Peyer's patch (tissue), 4 donors: ENCODE measurements around the gene ARHGEF7. TPM values are rescaled to one million over a fixed set of nuclear protein-coding genes. Genes with fewer than 3 reads are reported as not detected.

Experiments used
- DNase-seq, 3 donors: peaks; one replicate each; pipeline ENCODE4 v3.0.0-alpha.2; 2017 to 2019
- H3K27ac ChIP-seq, 4 donors: fragments of 200-600 bp; sonication (generic); one replicate each; pipeline ENCODE4 v1.5.1; 2016 to 2019
- H3K27me3 ChIP-seq, 2 donors: fragments of 200-600 bp; sonication (generic); one replicate each; pipeline ENCODE4 v1.5.1; 2019
- H3K36me3 ChIP-seq, 3 donors: fragments of 200-600 bp; sonication (generic); one replicate each; pipeline ENCODE4 v1.5.1; 2016 to 2019
- H3K4me1 ChIP-seq, 4 donors: fragments of 200-600 bp; sonication (generic); one replicate each; pipeline ENCODE4 v1.5.1; 2016 to 2019
- H3K4me3 ChIP-seq, 4 donors: fragments of 200-600 bp; sonication (generic); 1 replicate in 3 of 4; 2 replicates in 1 of 4; pipeline ENCODE4 v1.5.1; 2016 to 2019; ENCODE audit warnings: mild to moderate bottlenecking in 1 of 4
- H3K9me3 ChIP-seq, 4 donors: fragments of 200-600 bp; sonication (generic); one replicate each; pipeline ENCODE4 v1.5.1; 2016 to 2019; ENCODE audit warnings: mild to moderate bottlenecking in 1 of 4
- POLR2A ChIP-seq, 2 donors: fragments of 450-650 bp; IDR thresholded peaks; one replicate each; pipeline ENCODE4 v1.5.1; 2017; ENCODE audit warnings: antibody characterized with exemption in 2 of 2, mild to moderate bottlenecking in 2 of 2, moderate library complexity in 2 of 2
- total RNA-seq, 4 donors: library from RNA; depleted of rRNA; stranded (reverse); fragments of >200 nt; gene quantifications; one replicate each; pipeline ENCODE4 v1.1.0, GENCODE V29; 2016
- TF ChIP-seq, protein P1 (sequence below), 6 experiments: fragments of 450-650 bp in 4 of 6; fragments of 200-600 bp in 2 of 6; sonication (generic) in 1 of 6; IDR thresholded peaks; one replicate each; pipeline ENCODE4 v1.5.1; 2017 to 2019; ENCODE audit warnings: antibody characterized with exemption in 6 of 6, mild to moderate bottlenecking in 3 of 6, moderate library complexity in 1 of 6

The ARHGEF7 gene
- total RNA-seq, 4 donors from 2014 or later = 58.1 to 117 (median 95.5) TPM

- H3K27me3 ChIP-seq = no peaks in the 10 kb centered on the region
- H3K9me3 ChIP-seq = peaks cover 0 to 4% (median 0%) of the 10 kb centered on the region in 4 donors
- TF ChIP-seq, protein P1, sequence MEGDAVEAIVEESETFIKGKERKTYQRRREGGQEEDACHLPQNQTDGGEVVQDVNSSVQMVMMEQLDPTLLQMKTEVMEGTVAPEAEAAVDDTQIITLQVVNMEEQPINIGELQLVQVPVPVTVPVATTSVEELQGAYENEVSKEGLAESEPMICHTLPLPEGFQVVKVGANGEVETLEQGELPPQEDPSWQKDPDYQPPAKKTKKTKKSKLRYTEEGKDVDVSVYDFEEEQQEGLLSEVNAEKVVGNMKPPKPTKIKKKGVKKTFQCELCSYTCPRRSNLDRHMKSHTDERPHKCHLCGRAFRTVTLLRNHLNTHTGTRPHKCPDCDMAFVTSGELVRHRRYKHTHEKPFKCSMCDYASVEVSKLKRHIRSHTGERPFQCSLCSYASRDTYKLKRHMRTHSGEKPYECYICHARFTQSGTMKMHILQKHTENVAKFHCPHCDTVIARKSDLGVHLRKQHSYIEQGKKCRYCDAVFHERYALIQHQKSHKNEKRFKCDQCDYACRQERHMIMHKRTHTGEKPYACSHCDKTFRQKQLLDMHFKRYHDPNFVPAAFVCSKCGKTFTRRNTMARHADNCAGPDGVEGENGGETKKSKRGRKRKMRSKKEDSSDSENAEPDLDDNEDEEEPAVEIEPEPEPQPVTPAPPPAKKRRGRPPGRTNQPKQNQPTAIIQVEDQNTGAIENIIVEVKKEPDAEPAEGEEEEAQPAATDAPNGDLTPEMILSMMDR (IDR thresholded peaks at IDR 0.05) = no peak
- TF ChIP-seq POLR2A (IDR thresholded peaks at IDR 0.05) = no peak
- no peaks in the 10 kb centered on the region for H3K36me3 ChIP-seq
- peak in 1 of 3 donors; percentile 34 for DNase-seq
- H3K27ac ChIP-seq = no peak overlapping the region
- no peak overlapping the region for H3K4me3 ChIP-seq
- no peaks in the 10 kb centered on the region for H3K4me1 ChIP-seq
Observed at GRCh38 chr13:111315347-111315995, 200.4 kb downstream of the ARHGEF7 start.

DNA sequence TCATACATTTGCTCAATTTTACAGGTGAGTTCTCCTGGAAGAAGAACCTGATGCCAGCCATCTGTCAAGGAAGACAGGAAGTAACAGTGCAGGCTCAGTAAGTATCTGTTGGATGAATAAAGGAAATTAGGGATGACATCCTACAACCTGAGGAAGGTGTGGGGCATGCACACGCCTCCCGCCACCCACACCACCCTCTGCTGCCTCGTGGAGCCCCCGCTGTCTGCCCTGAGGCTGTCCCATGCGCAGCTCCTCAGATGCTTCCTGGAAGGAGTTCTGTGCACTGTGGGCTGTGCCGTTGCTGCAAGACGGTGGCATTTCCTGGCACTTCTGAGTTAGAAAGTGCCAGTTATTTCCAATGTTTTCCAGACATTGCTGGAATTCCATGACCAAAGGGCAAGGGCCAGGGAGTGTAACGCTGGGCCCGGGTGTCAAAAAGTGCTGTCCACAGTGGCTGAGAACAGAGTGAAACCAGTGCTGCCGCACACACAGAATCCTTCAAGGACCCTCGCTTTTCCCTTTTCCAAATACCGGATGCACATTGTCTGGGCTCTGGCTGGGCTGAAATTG is 201.1 kb downstream of the ARHGEF7 start:
- H3K4me1 ChIP-seq = no peaks in the 10 kb centered on the region
- no peaks in the 10 kb centered on the region for H3K27me3 ChIP-seq
- H3K27ac ChIP-seq = no peak overlapping the region
- H3K36me3 ChIP-seq = no peaks in the 10 kb centered on the region
- no peak for TF ChIP-seq POLR2A (IDR thresholded peaks at IDR 0.05)
- TF ChIP-seq, protein P1 (IDR thresholded peaks at IDR 0.05) = no peak
- no peak overlapping the region for H3K4me3 ChIP-seq
- H3K9me3 ChIP-seq = peaks cover 0 to 4% (median 0%) of the 10 kb centered on the region in 4 donors
- DNase-seq = peak in 1 of 3 donors; percentile 30

GRCh38 chr13:111317042-111317550 is 202.0 kb downstream of the ARHGEF7 start:
- H3K9me3 ChIP-seq = peaks cover 0 to 4% (median 0%) of the 10 kb centered on the region in 4 donors
- H3K27ac ChIP-seq = no peak overlapping the region
- no peak for DNase-seq
- no peak for TF ChIP-seq POLR2A (IDR thresholded peaks at IDR 0.05)
- TF ChIP-seq, protein P1 (IDR thresholded peaks at IDR 0.05) = no peak
- H3K27me3 ChIP-seq = no peaks in the 10 kb centered on the region
- no peaks in the 10 kb centered on the region for H3K36me3 ChIP-seq
- H3K4me1 ChIP-seq = no peaks in the 10 kb centered on the region
- H3K4me3 ChIP-seq = no peak overlapping the region

GRCh38 chr13:111317571-111318345 is 202.6 kb downstream of the ARHGEF7 start:
- TF ChIP-seq, protein P1 (IDR thresholded peaks at IDR 0.05) = no peak
- no peak for TF ChIP-seq POLR2A (IDR thresholded peaks at IDR 0.05)
- H3K27me3 ChIP-seq = no peaks in the 10 kb centered on the region

GRCh38 chr13:111318386-111318785 is 203.3 kb downstream of the ARHGEF7 start:
- TF ChIP-seq POLR2A (IDR thresholded peaks at IDR 0.05) = no peak
- TF ChIP-seq, protein P1 (IDR thresholded peaks at IDR 0.05) = no peak
- Histone ChIP-seq H3K4me3 (no peak overlapping the region), H3K27me3 (no peaks in the 10 kb centered on the region), H3K9me3 (no peaks in the 10 kb centered on the region), H3K27ac (no peak overlapping the region), H3K36me3 (no peaks in the 10 kb centered on the region), H3K4me1 (no peaks in the 10 kb centered on the region)
- peak in 2 of 3 donors; percentile 31 to 35 for DNase-seq

More at GRCh38 chr13:111317571-111318345, 202.6 kb downstream of the ARHGEF7 start:
- no peak overlapping the region for H3K4me3 ChIP-seq
- no peaks in the 10 kb centered on the region for H3K36me3 ChIP-seq
- H3K9me3 ChIP-seq = peaks cover 0 to 2% (median 0%) of the 10 kb centered on the region in 4 donors
- H3K4me1 ChIP-seq = no peaks in the 10 kb centered on the region
- no peak overlapping the region for H3K27ac ChIP-seq
- DNase-seq = peak in 1 of 3 donors; percentile 32
